K562 (cell line): ENCODE data around the gene GMEB2. TPM values are rescaled to one million over a fixed set of nuclear protein-coding genes. Genes with fewer than 3 reads are reported as not detected.

ENCODE experiments used
- C11orf30 ChIP-seq: fragments of 450-650 bp; IDR thresholded peaks from 2 replicates; pipeline ENCODE4 v1.6.1; 2016; ENCODE audit warnings: low read depth, mild to moderate bottlenecking
- HMG20B ChIP-seq: fragments of 250-450 bp; sonication (Bioruptor Pico); IDR thresholded peaks from 2 replicates; pipeline ENCODE4 v1.5.0; 2021; ENCODE audit warnings: mild to moderate bottlenecking
- HMGN3 ChIP-seq: IDR thresholded peaks from 2 replicates; pipeline ENCODE4 v1.6.1; 2011; ENCODE audit warnings: borderline replicate concordance, low read depth, mild to moderate bottlenecking, mixed read lengths, low read length; ENCODE audit not compliant: insufficient read length; ENCODE audit errors: extremely low read depth
- MCM3 ChIP-seq: fragments of 450-650 bp; IDR thresholded peaks from 2 replicates; pipeline ENCODE4 v1.6.1; 2016
- MCM5 ChIP-seq: fragments of 450-650 bp; IDR thresholded peaks from 2 replicates; pipeline ENCODE4 v1.6.1; 2016; ENCODE audit warnings: low read depth
- MLX ChIP-seq, 2 experiments: fragments of 450-650 bp in 1 of 2; sonication (generic) in 1 of 2; formaldehyde crosslinking; conservative IDR thresholded peaks; 2 replicates each; pipeline versions ENCODE4 v1.4.0 to v1.8.1; 2020 to 2022; ENCODE audit warnings: mild to moderate bottlenecking in 1 of 2, missing genetic modification reagents in 1 of 2
- PHF21A ChIP-seq: fragments of 450-650 bp; IDR thresholded peaks from 2 replicates; pipeline ENCODE4 v1.6.1; 2017; ENCODE audit warnings: low read depth, borderline replicate concordance
- RBM14 ChIP-seq: fragments of 200-400 bp; formaldehyde crosslinking; IDR thresholded peaks from 2 replicates; pipeline ENCODE4 v1.6.1; 2018; ENCODE audit warnings: low read depth, mild to moderate bottlenecking, low read length, moderate library complexity, borderline replicate concordance; ENCODE audit not compliant: insufficient read depth
- RFX7 ChIP-seq: fragments of 250-450 bp; sonication (Bioruptor Pico); IDR thresholded peaks from 2 replicates; pipeline ENCODE4 v1.5.1; 2021; ENCODE audit warnings: mild to moderate bottlenecking
- SMAD4 ChIP-seq: fragments of 250-450 bp; sonication (Bioruptor Pico); conservative IDR thresholded peaks from 2 replicates; pipeline ENCODE4 v1.8.0; 2021; ENCODE audit warnings: inconsistent platforms, mild to moderate bottlenecking, moderate library complexity
- SP1 ChIP-seq: sonication (generic); formaldehyde crosslinking; IDR thresholded peaks from 2 replicates; pipeline ENCODE4 v1.8.1; 2022; ENCODE audit warnings: mild to moderate bottlenecking, missing genetic modification reagents
- ZBTB2 ChIP-seq: fragments of 450-650 bp; IDR thresholded peaks from 2 replicates; pipeline ENCODE4 v1.6.1; 2016; ENCODE audit warnings: antibody characterized with exemption
- ZNF384 ChIP-seq: IDR thresholded peaks from 2 replicates; pipeline ENCODE4 v1.6.1; 2012; ENCODE audit warnings: low read depth, low read length, improper control_type of control experiment
- ZNF668 ChIP-seq: fragments of 250-450 bp; sonication (Bioruptor Pico); IDR thresholded peaks from 2 replicates; pipeline ENCODE4 v1.8.0; 2022; ENCODE audit warnings: mild to moderate bottlenecking, inconsistent platforms
- ZNF75A ChIP-seq: fragments of 450-650 bp; formaldehyde crosslinking; IDR thresholded peaks from 2 replicates; pipeline ENCODE4 v1.4.0; 2020; ENCODE audit warnings: mild to moderate bottlenecking
- polyA plus RNA-seq, 8 experiments: library from polyadenylated mRNA; depleted of rRNA in 4 of 8; stranded (reverse) in 5 of 8; unstranded in 3 of 8; fragments of >200 nt; fragmentation: Nextera tagmentation in 2 of 8; fragmentation: Illumina TruSeq in 1 of 8; extraction: Ambion mirVana in 2 of 8; extraction: Trizol in 1 of 8; gene quantifications; 2 replicates each; pipeline versions ENCODE4 v1.2.1 to v1.2.3, GENCODE V29; 2011 to 2014; ENCODE audit warnings: inconsistent platforms in 1 of 8, missing spikeins in 1 of 8
- total RNA-seq, 7 experiments: library from RNA; depleted of rRNA in 6 of 7; stranded (reverse); fragments of >200 nt in 6 of 7; fragmentation: Illumina TruSeq in 2 of 7; extraction: Trizol in 2 of 7; gene quantifications; 2 replicates each; pipeline versions ENCODE4 v1.2.1 to v1.2.3, GENCODE V29; 2011 to 2021; ENCODE audit warnings: low replicate concordance in 1 of 7
- TF ChIP-seq, protein P1 (sequence below): fragments of 450-650 bp; IDR thresholded peaks from 2 replicates; pipeline ENCODE4 v1.6.1; 2016; ENCODE audit warnings: low read depth
- TF ChIP-seq, protein P2 (sequence below): fragments of 450-650 bp; IDR thresholded peaks from 2 replicates; pipeline ENCODE4 v1.6.1; 2017; ENCODE audit warnings: antibody characterized with exemption

GMEB2 gene
- total and polyA plus RNA-seq, 9 of the 15 experiments (the other 6 are each of a cell fraction or from before 2014, with no cell fraction given) = 0.03 to 13.9 (median 6.3) TPM

DNA sequence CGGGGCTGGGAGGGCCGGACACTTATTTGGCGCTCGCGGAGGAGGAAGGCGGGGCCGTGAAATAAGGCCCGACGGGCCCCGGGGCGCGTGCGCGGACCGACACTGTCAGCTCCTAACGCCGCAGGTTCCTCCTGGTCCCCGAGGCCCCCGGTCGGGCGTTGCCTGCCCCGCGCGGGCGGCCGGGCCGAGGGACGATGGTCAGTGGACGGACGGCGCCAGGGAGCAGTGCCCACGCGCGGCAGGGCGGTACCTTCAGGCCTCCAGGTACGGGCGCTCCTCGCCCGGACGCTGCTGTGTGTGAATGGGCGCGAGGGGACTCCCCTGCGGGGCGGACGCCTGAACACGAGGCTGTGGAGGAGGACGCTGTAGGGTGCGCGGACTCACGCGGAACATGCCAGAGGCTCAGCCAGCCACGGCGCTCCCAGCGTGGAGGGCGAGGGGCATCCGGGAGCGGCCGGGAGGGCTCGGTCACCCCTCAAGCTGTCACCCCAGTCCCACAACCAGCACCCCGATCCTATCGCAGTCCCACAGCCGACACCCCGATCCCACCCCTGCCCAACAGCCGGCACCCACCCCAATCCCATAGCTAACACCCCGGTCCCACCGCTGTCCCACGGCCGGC, 339 bp upstream of the GMEB2 start (continued):
- TF ChIP-seq, protein P1, sequence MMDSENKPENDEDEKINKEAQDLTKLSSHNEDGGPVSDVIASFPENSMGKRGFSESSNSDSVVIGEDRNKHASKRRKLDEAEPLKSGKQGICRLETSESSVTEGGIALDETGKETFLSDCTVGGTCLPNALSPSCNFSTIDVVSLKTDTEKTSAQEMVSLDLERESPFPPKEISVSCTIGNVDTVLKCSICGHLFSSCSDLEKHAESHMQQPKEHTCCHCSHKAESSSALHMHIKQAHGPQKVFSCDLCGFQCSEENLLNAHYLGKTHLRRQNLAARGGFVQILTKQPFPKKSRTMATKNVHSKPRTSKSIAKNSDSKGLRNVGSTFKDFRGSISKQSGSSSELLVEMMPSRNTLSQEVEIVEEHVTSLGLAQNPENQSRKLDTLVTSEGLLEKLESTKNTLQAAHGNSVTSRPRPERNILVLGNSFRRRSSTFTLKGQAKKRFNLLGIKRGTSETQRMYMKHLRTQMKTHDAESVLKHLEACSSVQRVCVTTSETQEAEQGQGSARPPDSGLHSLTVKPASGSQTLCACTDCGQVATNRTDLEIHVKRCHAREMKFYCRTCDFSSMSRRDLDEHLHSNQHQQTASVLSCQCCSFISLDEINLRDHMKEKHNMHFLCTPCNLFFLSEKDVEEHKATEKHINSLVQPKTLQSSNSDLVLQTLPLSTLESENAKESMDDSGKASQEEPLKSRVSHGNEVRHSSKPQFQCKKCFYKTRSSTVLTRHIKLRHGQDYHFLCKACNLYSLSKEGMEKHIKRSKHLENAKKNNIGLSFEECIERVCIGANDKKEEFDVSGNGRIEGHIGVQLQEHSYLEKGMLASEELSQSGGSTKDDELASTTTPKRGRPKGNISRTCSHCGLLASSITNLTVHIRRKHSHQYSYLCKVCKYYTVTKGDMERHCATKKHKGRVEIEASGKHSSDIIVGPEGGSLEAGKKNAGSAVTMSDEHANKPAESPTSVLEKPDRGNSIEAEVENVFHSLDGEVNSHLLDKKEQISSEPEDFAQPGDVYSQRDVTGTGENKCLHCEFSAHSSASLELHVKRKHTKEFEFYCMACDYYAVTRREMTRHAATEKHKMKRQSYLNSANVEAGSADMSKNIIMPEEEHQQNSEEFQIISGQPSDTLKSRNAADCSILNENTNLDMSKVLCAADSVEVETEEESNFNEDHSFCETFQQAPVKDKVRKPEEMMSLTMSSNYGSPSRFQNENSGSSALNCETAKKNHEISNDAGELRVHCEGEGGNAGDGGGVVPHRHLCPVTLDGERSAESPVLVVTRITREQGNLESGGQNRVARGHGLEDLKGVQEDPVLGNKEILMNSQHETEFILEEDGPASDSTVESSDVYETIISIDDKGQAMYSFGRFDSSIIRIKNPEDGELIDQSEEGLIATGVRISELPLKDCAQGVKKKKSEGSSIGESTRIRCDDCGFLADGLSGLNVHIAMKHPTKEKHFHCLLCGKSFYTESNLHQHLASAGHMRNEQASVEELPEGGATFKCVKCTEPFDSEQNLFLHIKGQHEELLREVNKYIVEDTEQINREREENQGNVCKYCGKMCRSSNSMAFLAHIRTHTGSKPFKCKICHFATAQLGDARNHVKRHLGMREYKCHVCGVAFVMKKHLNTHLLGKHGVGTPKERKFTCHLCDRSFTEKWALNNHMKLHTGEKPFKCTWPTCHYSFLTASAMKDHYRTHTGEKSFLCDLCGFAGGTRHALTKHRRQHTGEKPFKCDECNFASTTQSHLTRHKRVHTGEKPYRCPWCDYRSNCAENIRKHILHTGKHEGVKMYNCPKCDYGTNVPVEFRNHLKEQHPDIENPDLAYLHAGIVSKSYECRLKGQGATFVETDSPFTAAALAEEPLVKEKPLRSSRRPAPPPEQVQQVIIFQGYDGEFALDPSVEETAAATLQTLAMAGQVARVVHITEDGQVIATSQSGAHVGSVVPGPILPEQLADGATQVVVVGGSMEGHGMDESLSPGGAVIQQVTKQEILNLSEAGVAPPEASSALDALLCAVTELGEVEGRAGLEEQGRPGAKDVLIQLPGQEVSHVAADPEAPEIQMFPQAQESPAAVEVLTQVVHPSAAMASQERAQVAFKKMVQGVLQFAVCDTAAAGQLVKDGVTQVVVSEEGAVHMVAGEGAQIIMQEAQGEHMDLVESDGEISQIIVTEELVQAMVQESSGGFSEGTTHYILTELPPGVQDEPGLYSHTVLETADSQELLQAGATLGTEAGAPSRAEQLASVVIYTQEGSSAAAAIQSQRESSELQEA = no peak
- TF ChIP-seq SP1 (CRISPR knock-in tag) = peak; percentile 88
- TF ChIP-seq ZNF668 (CRISPR knock-in tag) = no peak
- no peak for TF ChIP-seq C11orf30
- TF ChIP-seq ZNF75A (CRISPR knock-in tag) = no peak
- TF ChIP-seq, protein P2, sequence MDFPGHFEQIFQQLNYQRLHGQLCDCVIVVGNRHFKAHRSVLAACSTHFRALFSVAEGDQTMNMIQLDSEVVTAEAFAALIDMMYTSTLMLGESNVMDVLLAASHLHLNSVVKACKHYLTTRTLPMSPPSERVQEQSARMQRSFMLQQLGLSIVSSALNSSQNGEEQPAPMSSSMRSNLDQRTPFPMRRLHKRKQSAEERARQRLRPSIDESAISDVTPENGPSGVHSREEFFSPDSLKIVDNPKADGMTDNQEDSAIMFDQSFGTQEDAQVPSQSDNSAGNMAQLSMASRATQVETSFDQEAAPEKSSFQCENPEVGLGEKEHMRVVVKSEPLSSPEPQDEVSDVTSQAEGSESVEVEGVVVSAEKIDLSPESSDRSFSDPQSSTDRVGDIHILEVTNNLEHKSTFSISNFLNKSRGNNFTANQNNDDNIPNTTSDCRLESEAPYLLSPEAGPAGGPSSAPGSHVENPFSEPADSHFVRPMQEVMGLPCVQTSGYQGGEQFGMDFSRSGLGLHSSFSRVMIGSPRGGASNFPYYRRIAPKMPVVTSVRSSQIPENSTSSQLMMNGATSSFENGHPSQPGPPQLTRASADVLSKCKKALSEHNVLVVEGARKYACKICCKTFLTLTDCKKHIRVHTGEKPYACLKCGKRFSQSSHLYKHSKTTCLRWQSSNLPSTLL = peak; percentile 25; the same call in 1 of the 2 replicates
- TF ChIP-seq SMAD4 = no peak
- TF ChIP-seq MLX (CRISPR knock-in tag; conservative IDR thresholded peaks at IDR 0.05) = no peak
- no peak for TF ChIP-seq HMG20B (CRISPR knock-in tag)
- peak; percentile 68; the same call in 1 of the 2 replicates for TF ChIP-seq ZBTB2
- no peak; the same call in 1 of the 2 replicates for TF ChIP-seq PHF21A
- TF ChIP-seq RBM14 = no peak
- no peak for TF ChIP-seq MCM5
- no peak for TF ChIP-seq ZNF384
- TF ChIP-seq HMGN3 = peak; percentile 16
- TF ChIP-seq RFX7 = no peak
- TF ChIP-seq MCM3 = no peak
